Vagina (tissue), 2 donors: ENCODE measurements around the gene ANKRD61.
"Not testable (repeated sequence)": the region's sequence is repeated elsewhere in the genome, so short reads cannot be mapped to it uniquely, and the experiment has no call there.

Experiments
- CTCF ChIP-seq, 3 experiments: fragments of 450-650 bp in 2 of 3; fragments of 200-600 bp in 1 of 3; sonication (generic) in 1 of 3; IDR thresholded peaks; one replicate each; pipeline ENCODE4 v1.5.1; 2017 to 2019; ENCODE audit warnings: antibody characterized with exemption in 3 of 3, mild to moderate bottlenecking in 2 of 3, moderate library complexity in 2 of 3
- POLR2AphosphoS5 ChIP-seq, 2 donors: sonication (generic); formaldehyde crosslinking; IDR thresholded peaks; one replicate each; pipeline ENCODE4 v1.9.0; 2017; ENCODE audit warnings: antibody characterized with exemption in 2 of 2, mild to moderate bottlenecking in 2 of 2, low read depth in 1 of 2; ENCODE audit not compliant: insufficient read depth in 1 of 2

- TF ChIP-seq CTCF (IDR thresholded peaks at IDR 0.05); POLR2AphosphoS5 (IDR thresholded peaks at IDR 0.05; ENCODE audit: insufficient read depth in 1 of 2, low read depth in 1 of 2): not testable (repeated sequence)
These were observed 23.2 kb upstream of the ANKRD61 start for GRCh38 chr7:6007835-6008590.
